Psoas muscle (tissue), 8 donors: ENCODE data around the gene F10. TPM values are rescaled to one million over a fixed set of nuclear protein-coding genes. Genes with fewer than 3 reads are reported as not detected.
A peak's percentile ranks its signal among the peaks of the same experiment; 100 is the strongest.

Experiments used
- ATAC-seq, 4 donors: fragments of 200-7000 bp; cut with Tn5 transposase; one replicate each; pipeline ENCODE4 v1.9.1; 2020; ENCODE audit warnings: moderate library complexity in 3 of 4, mild to moderate bottlenecking in 2 of 4
- DNase-seq, 2 donors: peaks; one replicate each; pipeline ENCODE4 v3.0.0-alpha.2; 2020
- H3K27ac ChIP-seq: fragments of 200-600 bp; one replicate; pipeline ENCODE4 v1.8.0; 2022
- H3K27me3 ChIP-seq, 3 donors: fragments of 200-600 bp in 1 of 3; one replicate each; pipeline versions ENCODE4 v1.6.1 to v1.8.0; 2013 to 2022; ENCODE audit warnings: low read length in 2 of 3, mild to moderate bottlenecking in 2 of 3, moderate library complexity in 1 of 3; ENCODE audit not compliant: insufficient read depth in 3 of 3
- H3K36me3 ChIP-seq, 2 donors: fragments of 200-600 bp in 1 of 2; one replicate each; pipeline versions ENCODE4 v1.6.1 to v1.8.0; 2013 to 2022; ENCODE audit warnings: low read depth in 1 of 2, mild to moderate bottlenecking in 1 of 2, moderate library complexity in 1 of 2; ENCODE audit not compliant: insufficient read depth in 1 of 2
- H3K4me1 ChIP-seq: fragments of 200-600 bp; one replicate; pipeline ENCODE4 v1.8.0; 2022
- H3K4me3 ChIP-seq: fragments of 200-600 bp; one replicate; pipeline ENCODE4 v1.8.0; 2022; ENCODE audit warnings: mild to moderate bottlenecking
- H3K9me3 ChIP-seq: fragments of 200-600 bp; one replicate; pipeline ENCODE4 v1.8.0; 2022
- CTCF ChIP-seq: fragments of 200-600 bp; IDR thresholded peaks from one replicate; pipeline ENCODE4 v1.8.0; 2022; ENCODE audit warnings: antibody characterized with exemption
- WGBS, 3 donors: extraction: QIAGEN DNeasy Blood & Tissue Kit; methylation state at CpG; one replicate each; pipeline versions ENCODE4 v1.1.6 to v1.1.7; 2013; 5-methylcytosine and 5-hydroxymethylcytosine counted together
- intact Hi-C, 2 donors: fragments of 100-400 bp; cut with DNase I; formaldehyde crosslinking; loops; one replicate each; pipeline versions ENCODE4 v1.11.0 to v1.14.2; 2022
- polyA plus RNA-seq, 3 donors: library from polyadenylated mRNA; stranded (reverse); fragments of 200-250 nt; gene quantifications; one replicate each; pipeline ENCODE4 v1.2.3, GENCODE V29; 2013
- total RNA-seq, 4 donors: library from RNA; stranded (reverse); fragmentation: NEBNext Ultra II Directional in 2 of 4; extraction: Animal tissue kit (Norgen Biotek cat#: 25700) in 2 of 4; gene quantifications; one replicate each; pipeline versions ENCODE4 v1.2.1 to v1.2.4, GENCODE V29; 2021 to 2023
- donor health status: healthy with polysubstance abuse.
- donor health status: DM: no; HTN: no; CAD: no; lungs with moderate emphysema.
- donor health status: Bipolar disorder and iron deficiency.
- donor health status: healthy.
- donor health status: DM: yes; HTN: yes; CAD: no.
- donor health status: DM: no; HTN: no; CAD: no.
- donor health status: DM: no; HTN: no; CAD: no.
- donor health status: DM: yes; HTN: yes; CAD: no.

F10 gene
- total and polyA plus RNA-seq, 7 donors: 0.63 to 4.9 (median 1.5) TPM

GRCh38 chr13:113088691-113089020 lies 33.9 kb upstream of the F10 start:
- Histone ChIP-seq H3K4me3 (no peak overlapping the region), H3K36me3 (peaks cover 0 to 3% of the 10 kb centered on the region in 2 donors), H3K4me1 (no peaks in the 10 kb centered on the region), H3K9me3 (no peaks in the 10 kb centered on the region), H3K27me3 (no peaks in the 10 kb centered on the region), H3K27ac (no peak overlapping the region)
- no peak for TF ChIP-seq CTCF
- WGBS, 3 donors: 85 to 88% (median 88%) methylated on average over 17 of the region's 17 CpGs
- peak in 1 of 2 donors; percentile 21 for DNase-seq
- intact Hi-C loops: no loop called here
- ATAC-seq: no peak

GRCh38 chr13:113089693-113090414 lies 32.7 kb upstream of the F10 start:
- H3K27ac ChIP-seq: no peak overlapping the region
- H3K4me1 ChIP-seq: no peaks in the 10 kb centered on the region
- no peak overlapping the region for H3K4me3 ChIP-seq
- no peaks in the 10 kb centered on the region for H3K9me3 ChIP-seq
- no peak for TF ChIP-seq CTCF
- H3K36me3 ChIP-seq: peaks cover 0 to 3% of the 10 kb centered on the region in 2 donors
- no peak for ATAC-seq
- H3K27me3 ChIP-seq: peaks cover 0 to 2% (median 0%) of the 10 kb centered on the region in 3 donors
- WGBS, 3 donors: 83 to 84% (median 84%) methylated on average over 35 to 36 of the region's 36 CpGs
- DNase-seq: peak in 1 of 2 donors; percentile 32
- intact Hi-C loops: no loop called here

- intact Hi-C loops: no loop called here
- peak in 1 of 2 donors; percentile 15 for DNase-seq
Observed at GRCh38 chr13:113090415-113090770, 32.2 kb upstream of the F10 start.

GRCh38 chr13:113090806-113091205 lies 31.8 kb upstream of the F10 start:
- intact Hi-C loops: no loop called here

More at GRCh38 chr13:113090415-113090770, 32.2 kb upstream of the F10 start:
- no peak for ATAC-seq
- TF ChIP-seq CTCF: no peak
- no peaks in the 10 kb centered on the region for H3K4me1 ChIP-seq
- no peaks in the 10 kb centered on the region for H3K9me3 ChIP-seq
- H3K27me3 ChIP-seq: peaks cover 0 to 2% (median 0%) of the 10 kb centered on the region in 3 donors
- H3K4me3 ChIP-seq: no peak overlapping the region
- 83 to 92% (median 88%) methylated on average over 13 of the region's 13 CpGs for WGBS, 3 donors
- H3K36me3 ChIP-seq: peaks cover 0 to 3% of the 10 kb centered on the region in 2 donors
- no peak overlapping the region for H3K27ac ChIP-seq

More at GRCh38 chr13:113090806-113091205, 31.8 kb upstream of the F10 start:
- 86 to 95% (median 91%) methylated on average over 24 of the region's 24 CpGs for WGBS, 3 donors
- H3K27ac ChIP-seq: no peak overlapping the region
- no peaks in the 10 kb centered on the region for H3K4me1 ChIP-seq
- no peak for ATAC-seq
- H3K9me3 ChIP-seq: no peaks in the 10 kb centered on the region
- TF ChIP-seq CTCF: no peak
- no peak overlapping the region for H3K4me3 ChIP-seq
- H3K27me3 ChIP-seq: peaks cover 0 to 2% (median 0%) of the 10 kb centered on the region in 3 donors
- H3K36me3 ChIP-seq: peaks cover 0 to 3% of the 10 kb centered on the region in 2 donors
- DNase-seq: peak in 1 of 2 donors; percentile 23
